ENCODE data around the gene KAZN. TPM values are rescaled to one million over a fixed set of nuclear protein-coding genes. Genes with fewer than 3 reads are reported as not detected.
"Not testable (repeated sequence)": the region's sequence is repeated elsewhere in the genome, so short reads cannot be mapped to it uniquely, and the experiment has no call there.

Gene KAZN
- total RNA-seq, 1 donor from 2014 or later: 40.6 TPM

DNA sequence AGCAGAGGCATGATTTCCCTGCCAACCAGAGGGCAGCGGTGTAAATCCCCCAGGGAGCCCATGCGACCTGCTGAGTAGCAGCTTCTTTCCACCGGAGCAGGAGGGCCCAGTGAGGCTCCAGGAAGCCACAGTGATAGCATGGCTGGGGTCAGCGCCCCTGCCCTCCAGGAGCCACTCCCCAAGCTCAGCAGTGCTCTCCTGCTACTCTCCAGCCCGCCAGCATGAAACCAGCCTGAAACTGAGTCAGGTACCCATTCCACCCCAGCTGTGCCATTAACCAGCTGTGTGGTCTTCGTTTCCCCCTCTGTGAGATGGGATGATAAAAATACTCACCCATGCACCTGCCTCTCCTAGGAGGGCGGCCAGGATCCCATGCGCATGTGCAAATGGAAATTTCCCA, 431.3 kb downstream of the KAZN start:
- DNase-seq (ENCODE audit: low spot score): no peak

- no peak for DNase-seq (ENCODE audit: low spot score)
Observed at GRCh38 chr1:15031251-15031933, 432.9 kb downstream of the KAZN start.

DNA sequence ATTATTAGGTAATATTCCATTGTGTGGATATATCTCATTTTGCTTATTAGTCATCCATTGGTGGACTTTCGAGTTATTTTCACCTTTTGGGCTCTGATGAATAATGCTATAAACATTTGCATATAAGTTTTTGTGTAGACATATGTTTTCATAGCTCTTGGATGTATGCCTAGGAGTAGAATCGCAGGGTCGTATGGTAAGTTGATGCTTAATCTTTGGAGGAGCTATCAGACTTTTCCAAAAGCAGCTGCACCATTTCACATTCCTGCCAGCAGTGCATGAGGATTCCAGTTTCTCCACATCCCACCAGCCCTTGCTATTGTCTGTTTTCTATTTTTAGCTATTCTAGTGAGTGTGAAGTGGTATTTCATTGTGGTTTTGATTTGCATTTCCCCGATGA, 434.8 kb downstream of the KAZN start:
- DNase-seq (ENCODE audit: low spot score): no peak

DNA sequence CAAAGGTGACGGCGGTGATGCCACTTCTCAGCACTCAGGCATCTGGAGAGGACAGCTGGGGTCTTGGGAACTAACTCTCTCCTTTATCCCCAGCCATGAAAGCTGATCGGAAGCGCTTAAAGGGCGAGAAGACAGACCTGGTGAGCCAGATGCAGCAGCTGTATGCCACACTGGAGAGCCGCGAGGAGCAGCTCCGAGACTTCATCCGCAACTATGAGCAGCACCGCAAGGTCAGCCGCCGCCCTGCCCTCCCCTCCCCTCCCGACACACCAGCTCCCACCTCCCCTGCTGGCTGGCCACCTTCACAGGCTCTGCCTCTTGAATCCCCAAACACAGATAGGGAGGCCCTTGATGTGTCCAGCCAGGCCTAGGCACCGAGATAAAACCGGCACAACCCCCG, 436.2 kb downstream of the KAZN start:
- DNase-seq (ENCODE audit: low spot score): no peak

DNA sequence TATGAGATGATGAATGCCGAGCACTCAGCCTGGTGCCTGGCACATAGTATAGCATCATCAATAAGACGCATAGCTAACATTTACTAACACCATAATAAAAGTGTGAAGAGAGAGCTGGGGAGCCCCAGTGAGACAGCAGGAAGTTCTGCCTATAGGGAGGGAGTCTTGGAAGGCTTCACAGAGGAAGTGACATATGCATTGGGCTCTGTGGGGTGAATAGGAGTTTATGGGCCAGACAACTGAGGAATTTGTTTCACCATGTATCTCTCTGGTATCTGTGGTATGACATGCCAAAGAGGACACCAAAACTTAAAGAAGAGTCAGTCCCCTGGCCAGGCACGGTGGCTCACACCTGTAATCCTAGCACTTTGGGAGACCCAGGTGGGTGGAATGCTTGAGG, 436.8 kb downstream of the KAZN start:
- no peak for DNase-seq (ENCODE audit: low spot score)

DNA sequence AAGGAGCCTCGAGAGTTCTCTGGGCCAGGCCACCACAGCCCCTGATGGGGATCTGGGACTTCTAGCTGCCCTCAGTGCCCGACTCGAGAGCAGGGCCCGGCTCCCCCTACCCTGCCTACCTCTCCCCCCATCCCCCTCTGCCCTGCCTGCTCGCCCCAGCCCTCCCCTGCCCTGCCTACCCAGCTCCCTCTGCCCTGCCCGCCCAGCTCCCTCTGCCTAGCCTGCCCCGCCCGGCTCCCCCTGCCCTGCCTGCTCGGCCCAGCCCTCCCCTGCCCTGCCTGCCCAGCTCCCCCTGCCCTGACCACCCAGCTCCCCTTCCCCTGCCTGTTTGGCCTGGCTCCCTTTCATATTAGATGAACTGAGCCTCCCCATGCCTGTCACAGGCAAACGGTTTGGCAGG, 437.6 kb downstream of the KAZN start:
- DNase-seq (ENCODE audit: low spot score): no peak

- no peak for DNase-seq (ENCODE audit: low spot score)
Observed at GRCh38 chr1:15038232-15039016, 439.9 kb downstream of the KAZN start.

- no peak for DNase-seq (ENCODE audit: low spot score)
Observed at GRCh38 chr1:15039017-15039648, 440.6 kb downstream of the KAZN start.

GRCh38 chr1:15039901-15040300, 441.4 kb downstream of the KAZN start:
- no peak for DNase-seq (ENCODE audit: low spot score)

DNA sequence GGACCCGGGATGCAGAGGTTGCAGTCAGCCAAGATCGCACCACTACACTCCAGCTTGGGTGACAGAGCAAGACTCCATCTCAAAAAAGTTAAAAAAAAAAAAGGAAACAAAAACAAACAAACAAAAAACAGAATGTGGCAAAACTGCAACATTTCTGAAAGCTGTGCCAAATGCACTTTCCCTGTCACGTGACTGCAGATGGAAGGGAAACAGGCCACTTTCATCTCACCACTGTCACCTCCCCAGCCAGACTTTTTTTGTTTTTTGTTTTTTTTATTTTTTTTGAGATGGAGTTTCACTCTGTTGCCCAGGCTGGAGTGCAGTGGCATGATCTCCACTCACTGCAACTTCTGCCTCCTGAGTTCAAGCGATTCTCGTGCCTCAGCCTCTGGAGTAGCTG, 442.2 kb downstream of the KAZN start:
- not testable (repeated sequence) for DNase-seq (ENCODE audit: low spot score)

DNA sequence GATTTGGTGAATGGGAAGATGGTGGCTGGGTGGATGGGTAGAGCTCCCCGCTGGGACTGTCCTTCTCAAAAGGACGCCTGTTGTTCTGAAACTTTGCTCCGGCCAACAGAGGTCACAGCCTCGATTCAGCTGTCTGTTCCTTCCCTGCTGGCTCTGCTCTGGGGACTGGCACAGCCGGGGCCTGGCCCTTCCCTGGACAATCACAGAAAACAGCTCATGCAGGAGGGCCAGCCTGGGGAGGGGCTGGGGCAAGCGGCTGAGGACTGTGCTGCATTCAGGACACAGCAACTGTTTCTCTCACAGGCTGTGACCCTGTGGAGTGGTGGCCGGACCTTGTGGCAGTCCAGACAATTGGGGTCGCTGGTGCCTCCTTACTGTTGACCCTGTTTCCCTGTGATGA, 444.4 kb downstream of the KAZN start:
- no peak for DNase-seq (ENCODE audit: low spot score)

DNA sequence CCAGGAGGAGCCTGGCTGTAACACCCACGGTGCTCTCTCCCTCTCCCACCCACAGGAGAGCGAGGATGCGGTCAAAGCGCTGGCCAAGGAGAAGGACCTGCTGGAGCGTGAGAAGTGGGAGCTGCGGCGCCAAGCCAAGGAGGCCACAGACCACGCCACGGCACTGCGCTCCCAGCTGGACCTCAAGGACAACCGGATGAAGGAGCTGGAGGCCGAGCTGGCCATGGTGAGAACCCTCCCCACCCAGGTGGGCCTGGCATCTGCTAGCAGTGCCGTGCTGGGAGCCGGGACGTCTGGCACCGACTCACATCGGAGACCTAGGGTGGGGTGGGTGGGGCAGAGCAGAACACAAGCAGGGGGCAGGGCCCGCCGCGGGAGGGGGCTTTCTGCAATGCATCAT, 445.4 kb downstream of the KAZN start:
- DNase-seq (ENCODE audit: low spot score): no peak

DNA sequence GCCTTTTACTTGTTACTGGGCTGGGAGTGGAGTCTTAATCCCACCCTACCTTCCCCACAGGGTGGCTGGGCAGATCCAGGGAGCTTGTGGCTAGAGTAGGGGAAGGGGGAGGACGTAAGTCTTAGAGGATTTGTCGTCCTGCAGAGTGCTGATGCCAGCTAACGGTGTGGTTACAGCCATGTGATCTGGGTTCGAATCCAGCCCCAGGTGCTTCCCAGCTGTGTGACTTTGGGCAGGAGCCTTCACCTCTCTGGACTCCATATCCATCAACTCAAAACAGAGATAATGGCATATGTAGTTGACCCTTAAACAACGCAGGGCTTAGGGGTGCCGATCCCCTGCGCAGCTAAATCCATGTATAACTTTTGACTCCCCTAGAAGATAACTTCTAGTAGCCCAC, 446.6 kb downstream of the KAZN start:
- no peak for DNase-seq (ENCODE audit: low spot score)

- peak; percentile 80 for DNase-seq (ENCODE audit: low spot score)
Observed at GRCh38 chr1:15046487-15047165, 448.1 kb downstream of the KAZN start.

GRCh38 chr1:15047237-15047636, 448.8 kb downstream of the KAZN start:
- DNase-seq (ENCODE audit: low spot score): no peak

GRCh38 chr1:15048437-15048980, 450.0 kb downstream of the KAZN start:
- DNase-seq (ENCODE audit: low spot score): no peak

DNA sequence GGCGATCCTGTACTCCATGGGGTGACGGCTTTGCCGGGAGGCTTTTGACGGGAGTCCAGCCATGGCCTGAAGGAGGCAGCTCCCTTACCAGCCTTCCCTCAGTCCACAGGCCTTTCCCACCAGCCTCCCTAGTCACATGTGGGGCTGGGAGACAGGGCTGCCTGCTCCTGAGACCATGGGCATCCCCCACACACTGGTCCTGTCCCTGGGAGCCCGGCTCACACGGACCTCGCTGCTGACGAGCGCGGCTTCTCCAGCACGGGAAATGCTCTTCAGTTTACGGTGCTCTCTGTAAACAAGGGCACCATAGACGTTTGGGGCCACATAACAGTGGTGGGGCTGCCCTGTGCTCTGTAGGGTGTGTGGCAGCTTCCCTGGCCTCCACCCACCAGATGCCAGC, 450.6 kb downstream of the KAZN start:
- no peak for DNase-seq (ENCODE audit: low spot score)

GRCh38 chr1:15051882-15052528, 453.5 kb downstream of the KAZN start:
- DNase-seq (ENCODE audit: low spot score): no peak

DNA sequence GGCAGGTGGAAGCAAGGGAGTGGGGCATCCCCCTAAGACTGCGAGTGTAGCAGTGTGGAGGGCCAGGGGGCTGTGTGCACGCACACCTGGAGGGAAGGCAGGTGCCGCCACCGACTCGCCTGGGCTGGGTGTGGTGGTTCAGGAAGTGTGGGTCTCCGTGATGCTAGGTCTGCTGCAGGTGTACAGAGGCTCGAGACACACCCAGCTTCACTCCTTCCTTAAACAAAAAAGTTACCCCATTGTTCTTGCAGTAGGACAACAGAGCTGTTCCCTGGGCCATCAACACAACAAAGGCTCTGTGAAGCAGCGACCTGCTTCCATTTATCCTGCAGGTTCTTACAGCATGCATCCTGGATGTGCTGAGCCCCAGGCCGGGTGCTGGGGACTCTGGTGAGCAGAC, 454.7 kb downstream of the KAZN start:
- no peak for DNase-seq (ENCODE audit: low spot score)

DNA sequence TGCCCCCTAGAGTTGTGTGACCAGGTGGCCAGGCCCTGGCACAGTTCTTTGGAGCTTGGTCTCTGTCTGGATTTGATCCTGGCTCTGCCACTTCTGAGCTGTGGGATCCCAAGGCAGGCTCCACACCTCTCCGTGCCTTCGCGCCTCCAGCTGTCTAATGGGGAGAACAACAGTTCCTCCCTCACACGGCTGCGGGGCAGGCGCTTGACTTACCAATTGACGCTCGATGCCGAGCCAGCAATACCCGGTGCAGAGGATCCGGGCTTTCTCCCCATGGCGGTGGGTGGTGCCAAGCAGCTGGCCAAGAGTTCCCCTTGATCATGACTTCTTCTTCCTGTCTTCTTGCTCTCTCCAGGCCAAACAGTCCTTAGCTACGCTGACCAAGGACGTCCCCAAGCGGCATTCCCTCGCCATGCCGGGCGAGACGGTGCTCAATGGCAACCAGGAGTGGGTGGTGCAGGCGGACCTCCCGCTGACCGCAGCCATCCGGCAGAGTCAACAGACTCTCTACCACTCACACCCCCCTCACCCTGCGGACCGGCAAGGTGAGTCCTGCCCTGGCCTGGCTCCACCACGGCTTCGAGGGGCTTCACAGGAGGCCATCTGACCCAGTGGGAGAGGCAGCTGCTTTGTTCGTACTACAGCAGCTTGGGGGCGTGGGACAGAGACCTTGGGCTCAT, 457.4 kb downstream of the KAZN start:
- DNase-seq (ENCODE audit: low spot score): no peak

All from ureter (tissue), 1 donor.